H9 (cell line): ENCODE results near the gene IL17RA. TPM values are rescaled to one million over a fixed set of nuclear protein-coding genes. Genes with fewer than 3 reads are reported as not detected.

Experiments used
- DNase-seq: peaks from one replicate; pipeline ENCODE4 v3.0.0-alpha.2; 2017
- H2AFZ ChIP-seq: one replicate; pipeline ENCODE4 v1.6.1; 2013; ENCODE audit warnings: mild to moderate bottlenecking, low read length, control low read depth, moderate library complexity
- H2AK5ac ChIP-seq: 2 replicates; pipeline ENCODE4 v1.6.1; 2013; ENCODE audit warnings: low read length, control low read depth, mixed read lengths; ENCODE audit not compliant: insufficient read length
- H2BK120ac ChIP-seq: one replicate; pipeline ENCODE4 v1.6.1; 2013; ENCODE audit warnings: low read depth, mild to moderate bottlenecking, low read length, control low read depth, inconsistent platforms; ENCODE audit not compliant: poor library complexity, severe bottlenecking
- H2BK12ac ChIP-seq: 2 replicates; pipeline ENCODE4 v1.6.1; 2013; ENCODE audit warnings: low read length, control low read depth, mixed read lengths, low read depth; ENCODE audit not compliant: insufficient read length
- H2BK15ac ChIP-seq: 2 replicates; pipeline ENCODE4 v1.6.1; 2013; ENCODE audit warnings: low read depth, low read length, control low read depth
- H2BK20ac ChIP-seq: one replicate; pipeline ENCODE4 v1.6.1; 2013; ENCODE audit warnings: low read depth, mild to moderate bottlenecking, low read length, control low read depth, inconsistent platforms; ENCODE audit not compliant: poor library complexity, severe bottlenecking
- H2BK5ac ChIP-seq: 2 replicates; pipeline ENCODE4 v1.6.1; 2013; ENCODE audit warnings: low read length, control low read depth, mixed read lengths; ENCODE audit not compliant: insufficient read length
- H3K14ac ChIP-seq: 2 replicates; pipeline ENCODE4 v1.6.1; 2013; ENCODE audit warnings: low read length, control low read depth; ENCODE audit not compliant: insufficient read depth
- H3K18ac ChIP-seq: 2 replicates; pipeline ENCODE4 v1.6.1; 2013; ENCODE audit warnings: low read depth, mild to moderate bottlenecking, mixed read lengths, low read length, control low read depth; ENCODE audit not compliant: insufficient read length
- H3K23ac ChIP-seq: 2 replicates; pipeline ENCODE4 v1.6.1; 2013; ENCODE audit warnings: low read length, control low read depth, mixed read lengths, low read depth; ENCODE audit not compliant: insufficient read length
- H3K23me2 ChIP-seq: 2 replicates; pipeline ENCODE4 v1.6.1; 2013; ENCODE audit warnings: low read depth, mild to moderate bottlenecking, mixed read lengths, low read length, control low read depth; ENCODE audit not compliant: insufficient read length, poor library complexity, severe bottlenecking
- H3K27ac ChIP-seq: 2 replicates; pipeline ENCODE4 v1.5.1; 2013; ENCODE audit warnings: low read length, control low read depth, mixed read lengths, low read depth; ENCODE audit not compliant: insufficient read length
- H3K27me3 ChIP-seq: 2 replicates; pipeline ENCODE4 v1.6.1; 2013; ENCODE audit warnings: low read length, control low read depth, inconsistent platforms; ENCODE audit not compliant: insufficient read depth
- H3K4ac ChIP-seq: 2 replicates; pipeline ENCODE4 v1.6.1; 2013; ENCODE audit warnings: low read depth, mild to moderate bottlenecking, control low read depth, inconsistent platforms, low read length, moderate library complexity
- H3K4me1 ChIP-seq: 2 replicates; pipeline ENCODE4 v1.6.1; 2013; ENCODE audit warnings: low read length, control low read depth, inconsistent platforms; ENCODE audit not compliant: insufficient read depth
- H3K4me2 ChIP-seq: 2 replicates; pipeline ENCODE4 v1.6.1; 2013; ENCODE audit warnings: low read length, control low read depth, mixed read lengths; ENCODE audit not compliant: insufficient read length, insufficient read depth
- H3K56ac ChIP-seq: 2 replicates; pipeline ENCODE4 v1.6.1; 2013; ENCODE audit warnings: low read depth, mild to moderate bottlenecking, mixed read lengths, low read length, control low read depth; ENCODE audit not compliant: insufficient read length
- H3K79me1 ChIP-seq: 2 replicates; pipeline ENCODE4 v1.6.1; 2013; ENCODE audit warnings: low read depth, mild to moderate bottlenecking, moderate library complexity, low read length, control low read depth, inconsistent platforms; ENCODE audit not compliant: insufficient read depth, poor library complexity, severe bottlenecking
- H3K79me2 ChIP-seq: 2 replicates; pipeline ENCODE4 v1.6.1; 2013; ENCODE audit warnings: low read length, control low read depth, inconsistent platforms; ENCODE audit not compliant: insufficient read depth
- H3K9ac ChIP-seq: 2 replicates; pipeline ENCODE4 v1.6.1; 2013; ENCODE audit warnings: low read length, control low read depth, mixed read lengths; ENCODE audit not compliant: insufficient read length; ENCODE audit errors: extremely low read depth
- H3K9me3 ChIP-seq: one replicate; pipeline ENCODE4 v1.6.1; 2013; ENCODE audit warnings: low read depth, low read length, inconsistent platforms; ENCODE audit not compliant: control insufficient read depth
- H3T11ph ChIP-seq: one replicate; pipeline ENCODE4 v1.6.1; 2013; ENCODE audit warnings: mild to moderate bottlenecking, low read length, control low read depth, inconsistent platforms
- H4K20me1 ChIP-seq: one replicate; pipeline ENCODE4 v1.6.1; 2013; ENCODE audit not compliant: control insufficient read depth, insufficient read length, insufficient read depth
- H4K5ac ChIP-seq: 2 replicates; pipeline ENCODE4 v1.6.1; 2013; ENCODE audit warnings: low read depth, mild to moderate bottlenecking, mixed read lengths, low read length, control low read depth; ENCODE audit not compliant: insufficient read length
- H4K8ac ChIP-seq: replicated peaks from 2 replicates; pipeline ENCODE4 v1.6.1; 2013; ENCODE audit warnings: low read length, control low read depth, mixed read lengths, low read depth; ENCODE audit not compliant: insufficient read length
- H4K91ac ChIP-seq: 2 replicates; pipeline ENCODE4 v1.6.1; 2013; ENCODE audit warnings: low read depth, mild to moderate bottlenecking, moderate library complexity, mixed read lengths, low read length, control low read depth; ENCODE audit not compliant: insufficient read length
- H3K27ac Mint-ChIP-seq, 3 experiments: 2 replicates in 2 of 3; 3 replicates in 1 of 3; pipeline ENCODE4 v1.8.0; 2020 to 2021; ENCODE audit warnings: mixed read lengths in 3 of 3, mild to moderate bottlenecking in 1 of 3, moderate library complexity in 1 of 3
- H3K27me3 Mint-ChIP-seq: 2 replicates; pipeline ENCODE4 v1.8.0; 2021; ENCODE audit warnings: low read depth, mild to moderate bottlenecking, moderate library complexity, mixed read lengths
- H3K36me3 Mint-ChIP-seq, 3 experiments: 2 replicates in 2 of 3; 3 replicates in 1 of 3; pipeline ENCODE4 v1.8.0; 2020 to 2021; ENCODE audit warnings: low read depth in 3 of 3, mixed read lengths in 3 of 3; ENCODE audit not compliant: insufficient read depth in 1 of 3
- H3K4me1 Mint-ChIP-seq, 2 experiments: 2 replicates each; pipeline ENCODE4 v1.8.0; 2020; ENCODE audit warnings: mixed read lengths in 2 of 2
- H3K4me3 Mint-ChIP-seq, 2 experiments: 2 replicates in 1 of 2; 3 replicates in 1 of 2; pipeline ENCODE4 v1.8.0; 2020 to 2021; ENCODE audit warnings: mild to moderate bottlenecking in 2 of 2, mixed read lengths in 2 of 2, moderate library complexity in 1 of 2
- H3K9me3 Mint-ChIP-seq, 2 experiments: 2 replicates in 1 of 2; 3 replicates in 1 of 2; pipeline ENCODE4 v1.8.0; 2020; ENCODE audit warnings: mild to moderate bottlenecking in 2 of 2, mixed read lengths in 2 of 2, moderate library complexity in 1 of 2
- CTCF ChIP-seq: fragments of 200-600 bp; sonication (generic); conservative IDR thresholded peaks from 3 replicates; pipeline ENCODE4 v1.8.0; 2021; ENCODE audit warnings: antibody characterized with exemption, mild to moderate bottlenecking
- WGBS: extraction: QIAGEN DNeasy Blood & Tissue Kit; methylation state at CpG from one replicate; pipeline ENCODE4 v1.1.7; 2013; ENCODE audit warnings: missing lambda C conversion rate, low lambda C conversion rate, mixed read lengths; ENCODE audit not compliant: insufficient read length; ENCODE audit errors: extremely low coverage; 5-methylcytosine and 5-hydroxymethylcytosine counted together
- total RNA-seq: library from RNA; stranded (reverse); gene quantifications from 2 replicates; pipeline ENCODE4 v1.2.1, GENCODE V29; 2021

Gene IL17RA
- total RNA-seq, 1 experiment from 2014 or later: 12.4 TPM

DNA sequence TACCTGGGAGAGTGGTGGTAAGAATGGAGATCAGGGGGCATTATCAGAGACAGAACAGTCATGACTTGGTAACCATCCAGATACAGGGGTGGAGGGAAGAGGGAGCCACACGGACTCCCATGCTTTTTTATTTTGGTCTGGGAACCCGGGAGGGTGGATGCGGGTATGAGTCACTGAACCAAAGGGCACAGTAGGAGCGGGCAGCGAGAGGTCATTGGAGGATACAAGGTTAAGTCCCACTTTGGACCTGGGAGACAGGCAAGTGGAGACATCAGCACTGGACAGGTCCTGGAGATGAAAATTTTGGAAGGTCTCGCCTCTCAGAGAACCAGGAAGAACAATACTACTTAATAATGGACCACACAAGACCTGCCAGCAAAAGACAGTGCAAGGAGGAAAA, 67.5 kb downstream of the IL17RA start:
- H4K8ac ChIP-seq: no peak overlapping the region
- H2AK5ac ChIP-seq: no peak overlapping the region
- no peaks in the 10 kb centered on the region for H3K27me3 ChIP-seq
- Mint-ChIP-seq H3K27ac (no peak overlapping the region; a peak in 1 of 7 replicates), H3K4me1 (peaks cover 0 to 10% of the 10 kb centered on the region in 2 experiments; a peak in 3 of 4 replicates), H3K27me3 (no peaks in the 10 kb centered on the region), H3K4me3 (no peak overlapping the region), H3K36me3 (peaks cover 5 to 11% (median 10%) of the 10 kb centered on the region in 3 experiments; a peak in 6 of 7 replicates), H3K9me3 (no peaks in the 10 kb centered on the region)
- no peaks in the 10 kb centered on the region for H3K4me1 ChIP-seq
- no peak overlapping the region for H3K4me2 ChIP-seq
- H3K79me1 ChIP-seq: peaks cover 6% of the 10 kb centered on the region
- H2BK120ac ChIP-seq: no peak overlapping the region
- no peak overlapping the region for H2BK15ac ChIP-seq
- H2BK12ac ChIP-seq: no peak overlapping the region
- no peak overlapping the region for H3K4ac ChIP-seq
- no peak for TF ChIP-seq CTCF
- H4K91ac ChIP-seq: no peak overlapping the region
- H4K20me1 ChIP-seq: no peaks in the 10 kb centered on the region
- no peak overlapping the region for H3K23ac ChIP-seq
- no CpG with 5 or more reads among the region's 6 CpGs for WGBS
- no peak overlapping the region for H3T11ph ChIP-seq
- no peak overlapping the region for H3K9ac ChIP-seq
- no peak overlapping the region; the same call in 1 of the 2 replicates for H3K14ac ChIP-seq
- H3K56ac ChIP-seq: no peak overlapping the region
- H3K27ac ChIP-seq: no peak overlapping the region
- no peak overlapping the region for H4K5ac ChIP-seq
- H2BK5ac ChIP-seq: no peak overlapping the region
- H2AFZ ChIP-seq: no peak overlapping the region
- DNase-seq: no peak
- no peak overlapping the region for H2BK20ac ChIP-seq
- H3K18ac ChIP-seq: no peak overlapping the region
- no peaks in the 10 kb centered on the region for H3K23me2 ChIP-seq
- peaks cover 28% of the 10 kb centered on the region; the same call in 1 of the 2 replicates for H3K79me2 ChIP-seq
- H3K9me3 ChIP-seq: no peaks in the 10 kb centered on the region
